Measurements from ENCODE around the gene CCDC85A. TPM values are rescaled to one million over a fixed set of nuclear protein-coding genes. Genes with fewer than 3 reads are reported as not detected.

The CCDC85A gene
- total RNA-seq, 1 donor from 2014 or later = 0.43 TPM

- H3K36me3 ChIP-seq = no peaks in the 10 kb centered on the region
- no peak overlapping the region for H2AFZ ChIP-seq (replicated peaks)
- H3K27me3 ChIP-seq = no peaks in the 10 kb centered on the region
- H3K9ac ChIP-seq = no peak overlapping the region
- H3K4me1 ChIP-seq = peaks cover 12% of the 10 kb centered on the region
- no peak overlapping the region for H3K4me2 ChIP-seq
- Mint-ChIP-seq H3K4me1 (peaks cover 7% of the 10 kb centered on the region), H3K4me3 (no peak overlapping the region), H3K27ac (no peak overlapping the region), H3K27me3 (ENCODE audit: insufficient read depth, low read depth) (peaks cover 2% of the 10 kb centered on the region), H3K36me3 (no peaks in the 10 kb centered on the region), H3K9me3 (no peaks in the 10 kb centered on the region)
- H3K9me3 ChIP-seq (ENCODE audit: low read depth) = no peaks in the 10 kb centered on the region
- no peak for DNase-seq (ENCODE audit: low spot score)
- no peak for TF ChIP-seq EZH2phosphoT487 (IDR thresholded peaks at IDR 0.05)
- no peak for TF ChIP-seq EZH2 (IDR thresholded peaks at IDR 0.05)
- TF ChIP-seq CTCF (IDR thresholded peaks at IDR 0.05) = no peak
- no peak overlapping the region for H3K4me3 ChIP-seq
- H3K27ac ChIP-seq = no peak overlapping the region
- H4K20me1 ChIP-seq (ENCODE audit: low read depth) = no peaks in the 10 kb centered on the region
- H3K79me2 ChIP-seq (ENCODE audit: low read depth) = no peaks in the 10 kb centered on the region
- no peaks in the 10 kb centered on the region for H3F3A ChIP-seq (ENCODE audit: low read depth)
Measured at GRCh38 chr2:56231361-56231760, 47.6 kb downstream of the CCDC85A start.

- peak overlapping the region; percentile 58 for H2AFZ ChIP-seq (replicated peaks)
- no peak overlapping the region for H3K27ac Mint-ChIP-seq
- peaks cover 7% of the 10 kb centered on the region for H3K4me1 Mint-ChIP-seq
- H3K27ac ChIP-seq = no peak overlapping the region
- TF ChIP-seq EZH2phosphoT487 (IDR thresholded peaks at IDR 0.05) (no peak), CTCF (IDR thresholded peaks at IDR 0.05) (no peak), EZH2 (IDR thresholded peaks at IDR 0.05) (no peak)
- no peak overlapping the region for H3K4me3 ChIP-seq
- H3K27me3 ChIP-seq = no peaks in the 10 kb centered on the region
- no peak overlapping the region for H3K4me3 Mint-ChIP-seq
- no peak overlapping the region for H3K4me2 ChIP-seq
- no peaks in the 10 kb centered on the region for H3K79me2 ChIP-seq (ENCODE audit: low read depth)
- H4K20me1 ChIP-seq (ENCODE audit: low read depth) = no peaks in the 10 kb centered on the region
- H3K9me3 ChIP-seq (ENCODE audit: low read depth) = no peaks in the 10 kb centered on the region
- peaks cover 12% of the 10 kb centered on the region for H3K4me1 ChIP-seq
- no peaks in the 10 kb centered on the region for H3K36me3 Mint-ChIP-seq
- DNase-seq (ENCODE audit: low spot score) = peak; percentile 19
- H3K9ac ChIP-seq = no peak overlapping the region
- H3K36me3 ChIP-seq = no peaks in the 10 kb centered on the region
- H3K27me3 Mint-ChIP-seq (ENCODE audit: insufficient read depth, low read depth) = peaks cover 2% of the 10 kb centered on the region
- no peaks in the 10 kb centered on the region for H3K9me3 Mint-ChIP-seq
- H3F3A ChIP-seq (ENCODE audit: low read depth) = no peaks in the 10 kb centered on the region
Measured at GRCh38 chr2:56232912-56233311, 49.1 kb downstream of the CCDC85A start.

- no peaks in the 10 kb centered on the region for H3K36me3 Mint-ChIP-seq
- H3K27me3 ChIP-seq = no peaks in the 10 kb centered on the region
- H3F3A ChIP-seq (ENCODE audit: low read depth) = no peaks in the 10 kb centered on the region
- TF ChIP-seq EZH2phosphoT487 (IDR thresholded peaks at IDR 0.05) (no peak), CTCF (IDR thresholded peaks at IDR 0.05) (no peak), EZH2 (IDR thresholded peaks at IDR 0.05) (no peak)
- H3K36me3 ChIP-seq = no peaks in the 10 kb centered on the region
- H4K20me1 ChIP-seq (ENCODE audit: low read depth) = no peaks in the 10 kb centered on the region
- H3K4me3 Mint-ChIP-seq = no peak overlapping the region
- H3K27ac ChIP-seq = no peak overlapping the region
- peaks cover 12% of the 10 kb centered on the region for H3K4me1 ChIP-seq
- DNase-seq (ENCODE audit: low spot score) = peak; percentile 4
- H3K27me3 Mint-ChIP-seq (ENCODE audit: insufficient read depth, low read depth) = peaks cover 2% of the 10 kb centered on the region
- H3K9ac ChIP-seq = no peak overlapping the region
- no peaks in the 10 kb centered on the region for H3K79me2 ChIP-seq (ENCODE audit: low read depth)
- H3K4me2 ChIP-seq = no peak overlapping the region
- H3K9me3 ChIP-seq (ENCODE audit: low read depth) = no peaks in the 10 kb centered on the region
- H3K27ac Mint-ChIP-seq = no peak overlapping the region
- H2AFZ ChIP-seq (replicated peaks) = no peak overlapping the region
- peaks cover 7% of the 10 kb centered on the region for H3K4me1 Mint-ChIP-seq
- no peaks in the 10 kb centered on the region for H3K9me3 Mint-ChIP-seq
- H3K4me3 ChIP-seq = no peak overlapping the region
Measured at GRCh38 chr2:56234241-56234640, 50.5 kb downstream of the CCDC85A start.

Data from neural progenitor cell (in vitro differentiated cells).